Calu3 (cell line): ENCODE results near the gene CHPT1. TPM values are rescaled to one million over a fixed set of nuclear protein-coding genes. Genes with fewer than 3 reads are reported as not detected.
A peak's percentile ranks its signal among the peaks of the same experiment; 100 is the strongest.

ENCODE experiments used
- BruUV-seq: library from RNA; stranded (reverse); fragments of 400-500 nt; replicated peaks from 2 replicates; lab custom pipeline; 2021; lab: Mats Ljungman, UMichigan
- CTCF ChIA-PET: fragments of 300-600 bp; sonication (Branson Sonifier 250); formaldehyde crosslinking; loops from one replicate; lab custom pipeline; 2022; ENCODE audit warnings: antibody characterized with exemption; lab: Charles Lee
- DNase-seq: peaks from one replicate; pipeline ENCODE4 v3.0.0; 2022
- H3K27ac Mint-ChIP-seq: one replicate; pipeline ENCODE4 v1.8.0; 2022; ENCODE audit warnings: mixed read lengths; ENCODE audit not compliant: unreplicated experiment
- H3K27me3 Mint-ChIP-seq: one replicate; pipeline ENCODE4 v1.8.0; 2022; ENCODE audit warnings: mixed read lengths; ENCODE audit not compliant: unreplicated experiment
- H3K36me3 Mint-ChIP-seq: one replicate; pipeline ENCODE4 v1.8.0; 2022; ENCODE audit warnings: mild to moderate bottlenecking, moderate library complexity, mixed read lengths; ENCODE audit not compliant: insufficient read depth, unreplicated experiment
- H3K4me1 Mint-ChIP-seq: one replicate; pipeline ENCODE4 v1.8.0; 2022; ENCODE audit warnings: mild to moderate bottlenecking, low read depth, mixed read lengths; ENCODE audit not compliant: unreplicated experiment
- H3K4me3 Mint-ChIP-seq: one replicate; pipeline ENCODE4 v1.8.0; 2022; ENCODE audit warnings: mild to moderate bottlenecking, low read depth, moderate library complexity, mixed read lengths; ENCODE audit not compliant: unreplicated experiment
- H3K9me3 Mint-ChIP-seq: one replicate; pipeline ENCODE4 v1.8.0; 2022; ENCODE audit warnings: low read depth, mixed read lengths; ENCODE audit not compliant: unreplicated experiment
- intact Hi-C: fragments of 100-400 bp; cut with micrococcal nuclease; formaldehyde crosslinking; loops from one replicate; pipeline ENCODE4 v1.10.0; 2022; ENCODE audit not compliant: unreplicated experiment
- total RNA-seq: library from RNA; stranded (reverse); gene quantifications from 2 replicates; pipeline ENCODE4 v1.2.3, GENCODE V29; 2022
- TF ChIP-seq, protein P1 (sequence below): fragments of 200-600 bp; IDR thresholded peaks from one replicate; pipeline ENCODE4 v1.8.0; 2022; ENCODE audit warnings: antibody characterized with exemption; ENCODE audit not compliant: unreplicated experiment

CHPT1 gene
- total RNA-seq, 1 experiment from 2014 or later = 49.2 TPM

DNA sequence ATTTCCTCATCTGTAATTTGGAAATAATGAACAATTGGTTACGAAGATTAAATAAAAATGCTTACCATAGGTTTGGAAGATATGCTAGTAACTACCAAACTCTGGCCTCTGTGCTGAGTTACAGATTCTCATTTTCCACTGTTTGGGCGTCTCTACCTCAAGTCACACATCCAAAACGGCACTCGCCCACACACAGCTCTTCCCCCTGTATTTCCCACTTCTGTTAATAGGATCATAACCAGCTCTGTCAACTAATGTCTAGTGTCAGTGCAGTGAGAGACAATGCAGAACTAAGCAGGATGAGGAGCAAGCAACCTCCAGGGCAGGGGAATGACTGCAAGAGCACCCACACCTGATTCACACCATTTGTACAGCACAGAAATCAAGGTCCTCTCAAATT, 52.7 kb downstream of the CHPT1 start:
- DNase-seq = no peak
- intact Hi-C loops = no loop called here
- no peak overlapping the region for H3K4me3 Mint-ChIP-seq

DNA sequence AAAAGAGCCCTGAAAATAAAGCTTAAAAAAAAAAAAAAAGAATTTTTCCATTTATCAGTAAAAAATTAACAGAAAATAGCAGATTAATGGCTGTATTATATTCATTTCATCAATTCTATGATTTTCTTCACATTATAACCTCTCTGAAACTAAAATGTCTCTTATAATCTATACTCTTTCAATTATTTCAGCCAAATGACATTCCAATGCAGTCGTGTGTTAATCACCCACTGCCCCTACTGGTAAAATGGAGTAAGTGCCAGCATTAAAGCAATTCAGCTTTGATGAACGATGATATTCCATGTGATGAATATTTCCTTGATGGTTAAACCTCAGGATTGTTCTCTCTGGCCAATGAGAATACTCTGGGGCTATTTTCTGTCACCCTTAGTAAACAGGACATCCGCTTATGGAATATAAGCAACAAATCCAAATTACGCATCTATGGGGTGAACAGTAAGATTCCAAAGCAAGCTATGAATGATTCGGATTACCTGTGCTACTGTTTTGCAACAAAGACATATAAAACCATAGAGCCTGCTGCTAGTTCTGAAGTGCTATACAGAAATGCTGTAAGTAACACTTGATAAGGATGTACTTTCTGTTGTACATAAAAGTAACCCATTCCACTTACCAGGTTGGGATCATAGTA, 62.1 kb downstream of the CHPT1 start:
- intact Hi-C loops = loop anchor here (1.0 kb wide), 3 partner anchors 189 to 345 kb away; no protein-coding TSS in a partner anchor
- Mint-ChIP-seq H3K9me3 (no peaks in the 10 kb centered on the region), H3K4me1 (peaks cover 6% of the 10 kb centered on the region), H3K27me3 (no peaks in the 10 kb centered on the region), H3K4me3 (no peak overlapping the region), H3K36me3 (peaks cover 5% of the 10 kb centered on the region), H3K27ac (no peak overlapping the region)
- CTCF ChIA-PET = interaction anchor here (0.6 to 1.5 kb wide), 18 partner anchors 14 to 1238 kb away, joined by 3 to 9 read pairs (median 4); partner anchors contain the start of genes ARL1, GNPTAB and MYBPC1
- no TSS peak for BruUV-seq
- TF ChIP-seq, protein P1, sequence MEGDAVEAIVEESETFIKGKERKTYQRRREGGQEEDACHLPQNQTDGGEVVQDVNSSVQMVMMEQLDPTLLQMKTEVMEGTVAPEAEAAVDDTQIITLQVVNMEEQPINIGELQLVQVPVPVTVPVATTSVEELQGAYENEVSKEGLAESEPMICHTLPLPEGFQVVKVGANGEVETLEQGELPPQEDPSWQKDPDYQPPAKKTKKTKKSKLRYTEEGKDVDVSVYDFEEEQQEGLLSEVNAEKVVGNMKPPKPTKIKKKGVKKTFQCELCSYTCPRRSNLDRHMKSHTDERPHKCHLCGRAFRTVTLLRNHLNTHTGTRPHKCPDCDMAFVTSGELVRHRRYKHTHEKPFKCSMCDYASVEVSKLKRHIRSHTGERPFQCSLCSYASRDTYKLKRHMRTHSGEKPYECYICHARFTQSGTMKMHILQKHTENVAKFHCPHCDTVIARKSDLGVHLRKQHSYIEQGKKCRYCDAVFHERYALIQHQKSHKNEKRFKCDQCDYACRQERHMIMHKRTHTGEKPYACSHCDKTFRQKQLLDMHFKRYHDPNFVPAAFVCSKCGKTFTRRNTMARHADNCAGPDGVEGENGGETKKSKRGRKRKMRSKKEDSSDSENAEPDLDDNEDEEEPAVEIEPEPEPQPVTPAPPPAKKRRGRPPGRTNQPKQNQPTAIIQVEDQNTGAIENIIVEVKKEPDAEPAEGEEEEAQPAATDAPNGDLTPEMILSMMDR = peak; percentile 46
- peak; percentile 24 for DNase-seq

More for the DNA sequence above, 52.7 kb downstream of the CHPT1 start:
- Mint-ChIP-seq H3K27ac (no peak overlapping the region), H3K36me3 (peaks cover 14% of the 10 kb centered on the region), H3K4me1 (no peaks in the 10 kb centered on the region), H3K27me3 (no peaks in the 10 kb centered on the region), H3K9me3 (no peaks in the 10 kb centered on the region)
- CTCF ChIA-PET = no interaction called here
- TF ChIP-seq, protein P1 = no peak
- no TSS peak for BruUV-seq

DNA sequence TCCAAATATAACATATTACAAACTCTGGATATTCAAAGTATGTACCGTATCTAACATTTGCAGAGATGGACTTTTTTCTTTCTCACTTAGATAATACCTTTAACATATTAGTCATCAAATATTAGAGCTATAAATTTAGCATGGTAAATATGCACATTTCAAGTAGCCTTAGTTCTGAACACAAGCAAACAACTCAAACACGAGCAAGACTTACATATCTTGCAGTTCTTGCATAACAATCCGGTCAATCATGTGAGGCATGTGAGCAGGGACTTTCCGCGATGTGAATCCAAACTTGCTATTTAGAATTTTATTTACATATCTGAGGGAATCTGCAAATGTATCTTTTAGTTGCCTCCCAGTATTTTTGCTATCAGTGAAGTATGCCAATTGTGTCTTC, 63.9 kb downstream of the CHPT1 start:
- H3K4me1 Mint-ChIP-seq = peaks cover 8% of the 10 kb centered on the region
- no TSS peak for BruUV-seq
- H3K9me3 Mint-ChIP-seq = no peaks in the 10 kb centered on the region
- no peaks in the 10 kb centered on the region for H3K27me3 Mint-ChIP-seq
- CTCF ChIA-PET = interaction anchor here (0.6 kb wide), 1 partner anchor 21 kb away, joined by 6 read pairs; no protein-coding TSS in a partner anchor
- TF ChIP-seq, protein P1 = no peak
- H3K4me3 Mint-ChIP-seq = no peak overlapping the region
- no peak for DNase-seq
- no peak overlapping the region for H3K27ac Mint-ChIP-seq
- H3K36me3 Mint-ChIP-seq = peaks cover 5% of the 10 kb centered on the region
- intact Hi-C loops = no loop called here

GRCh38 chr12:101761781-101762180, 64.3 kb downstream of the CHPT1 start:
- H3K9me3 Mint-ChIP-seq = no peaks in the 10 kb centered on the region
- no peak overlapping the region for H3K27ac Mint-ChIP-seq
- intact Hi-C loops = no loop called here
- H3K4me3 Mint-ChIP-seq = no peak overlapping the region
- TF ChIP-seq, protein P1 = no peak
- H3K27me3 Mint-ChIP-seq = no peaks in the 10 kb centered on the region
- no peak for DNase-seq
- CTCF ChIA-PET = no interaction called here
- no TSS peak for BruUV-seq
- peaks cover 5% of the 10 kb centered on the region for H3K36me3 Mint-ChIP-seq
- H3K4me1 Mint-ChIP-seq = peaks cover 8% of the 10 kb centered on the region
